Measurements from ENCODE around the gene MAGI2.
"Not testable (repeated sequence)": the region's sequence is repeated elsewhere in the genome, so short reads cannot be mapped to it uniquely, and the experiment has no call there.

MAGI2 gene

GRCh38 chr7:78588393-78588792, 865.1 kb downstream of the MAGI2 start:
- no peak for DNase-seq

- no peak for DNase-seq
Measured at GRCh38 chr7:78587443-78588044, 865.9 kb downstream of the MAGI2 start.

- DNase-seq, result no peak
Measured at GRCh38 chr7:78585980-78586379, 867.5 kb downstream of the MAGI2 start.

- DNase-seq, result no peak
Measured at GRCh38 chr7:78578686-78579085, 874.8 kb downstream of the MAGI2 start.

GRCh38 chr7:78577174-78577952, 876.1 kb downstream of the MAGI2 start:
- DNase-seq, result not testable (repeated sequence)

GRCh38 chr7:78576236-78576635, 877.2 kb downstream of the MAGI2 start:
- DNase-seq, result no peak

GRCh38 chr7:78571292-78571691, 882.2 kb downstream of the MAGI2 start:
- no peak for DNase-seq

GRCh38 chr7:78568690-78569089, 884.8 kb downstream of the MAGI2 start:
- no peak for DNase-seq

- no peak for DNase-seq
Measured at GRCh38 chr7:78567836-78568235, 885.6 kb downstream of the MAGI2 start.

GRCh38 chr7:78565784-78566183, 887.7 kb downstream of the MAGI2 start:
- no peak for DNase-seq

GRCh38 chr7:78563191-78563590, 890.3 kb downstream of the MAGI2 start:
- DNase-seq, result no peak

GRCh38 chr7:78562191-78562590, 891.3 kb downstream of the MAGI2 start:
- DNase-seq, result no peak

GRCh38 chr7:78558566-78558965, 894.9 kb downstream of the MAGI2 start:
- DNase-seq, result no peak

GRCh38 chr7:78543976-78544375, 909.5 kb downstream of the MAGI2 start:
- no peak for DNase-seq

GRCh38 chr7:78542981-78543380, 910.5 kb downstream of the MAGI2 start:
- DNase-seq, result no peak

- no peak for DNase-seq
Measured at GRCh38 chr7:78542541-78542940, 910.9 kb downstream of the MAGI2 start.

- no peak for DNase-seq
Measured at GRCh38 chr7:78539825-78540224, 913.6 kb downstream of the MAGI2 start.

- no peak for DNase-seq
Measured at GRCh38 chr7:78535655-78536054, 917.8 kb downstream of the MAGI2 start.

- no peak for DNase-seq
Measured at GRCh38 chr7:78530351-78530750, 923.1 kb downstream of the MAGI2 start.

GRCh38 chr7:78529392-78529791, 924.1 kb downstream of the MAGI2 start:
- DNase-seq, result no peak

- DNase-seq, result no peak
Measured at GRCh38 chr7:78528964-78529363, 924.5 kb downstream of the MAGI2 start.

- no peak for DNase-seq
Measured at GRCh38 chr7:78523930-78524329, 929.5 kb downstream of the MAGI2 start.

- no peak for DNase-seq
Measured at GRCh38 chr7:78521961-78522360, 931.5 kb downstream of the MAGI2 start.

- DNase-seq, result no peak
Measured at GRCh38 chr7:78516450-78516849, 937.0 kb downstream of the MAGI2 start.

- no peak for DNase-seq
Measured at GRCh38 chr7:78514634-78515033, 938.8 kb downstream of the MAGI2 start.
